Naive thymus-derived CD4-positive, alpha-beta T cell (primary cell): ENCODE measurements around the gene M1AP. TPM values are rescaled to one million over a fixed set of nuclear protein-coding genes. Genes with fewer than 3 reads are reported as not detected.

ENCODE experiments used
- ATAC-seq: fragments of 150-1000 bp; cut with Tn5 transposase; 2 replicates; pipeline ENCODE4 v1.10.0; 2021; ENCODE audit warnings: mild to moderate bottlenecking, moderate library complexity
- CTCF ChIA-PET: fragments of 350-600 bp; sonication (Branson Sonifier 250); formaldehyde crosslinking; loops from one replicate; lab custom pipeline; 2021; ENCODE audit warnings: antibody characterized with exemption; lab: Charles Lee
- POLR2A ChIA-PET: fragments of 350-600 bp; sonication (Branson Sonifier 250); formaldehyde crosslinking; loops from one replicate; lab custom pipeline; 2021; ENCODE audit warnings: antibody characterized with exemption, inconsistent platforms; lab: Charles Lee
- DNase-seq, 9 donors: peaks; one replicate each; pipeline versions ENCODE4 v3.0.0 to v3.0.0-alpha.2; 2020 to 2022; ENCODE audit warnings: mixed read lengths in 1 of 9
- H3K27ac ChIP-seq: one replicate; pipeline ENCODE4 v1.7.0; 2013; ENCODE audit warnings: mild to moderate bottlenecking, low read depth, low read length, moderate library complexity
- H3K27me3 ChIP-seq, 2 donors: one replicate each; pipeline ENCODE4 v1.7.0; 2013; ENCODE audit warnings: low read length in 2 of 2, mild to moderate bottlenecking in 2 of 2, moderate library complexity in 2 of 2; ENCODE audit not compliant: control insufficient read depth in 2 of 2, insufficient read depth in 2 of 2
- H3K36me3 ChIP-seq, 3 experiments: 1 replicate in 2 of 3; 2 replicates in 1 of 3; pipeline ENCODE4 v1.7.0; 2013; ENCODE audit warnings: low read length in 3 of 3, mild to moderate bottlenecking in 3 of 3, moderate library complexity in 1 of 3; ENCODE audit not compliant: insufficient read depth in 3 of 3, control insufficient read depth in 2 of 3
- H3K4me1 ChIP-seq, 2 donors: one replicate each; pipeline ENCODE4 v1.7.0; 2013; ENCODE audit warnings: low read length in 2 of 2, mild to moderate bottlenecking in 2 of 2, moderate library complexity in 1 of 2; ENCODE audit not compliant: control insufficient read depth in 2 of 2, insufficient read depth in 2 of 2
- H3K4me3 ChIP-seq: 2 replicates; pipeline ENCODE4 v1.7.0; 2013; ENCODE audit warnings: mild to moderate bottlenecking, low read length
- H3K9me3 ChIP-seq, 3 experiments: 1 replicate in 2 of 3; 2 replicates in 1 of 3; pipeline ENCODE4 v1.7.0; 2013; ENCODE audit warnings: low read length in 3 of 3; ENCODE audit not compliant: control insufficient read depth in 2 of 3
- H3K27ac Mint-ChIP-seq, 9 donors: one replicate each; pipeline ENCODE4 v1.8.0; 2020 to 2022; ENCODE audit warnings: mixed read lengths in 9 of 9, mild to moderate bottlenecking in 8 of 9, moderate library complexity in 5 of 9, inconsistent platforms in 2 of 9
- H3K27me3 Mint-ChIP-seq, 5 donors: one replicate each; pipeline ENCODE4 v1.8.0; 2021 to 2022; ENCODE audit warnings: mixed read lengths in 5 of 5, mild to moderate bottlenecking in 1 of 5
- H3K36me3 Mint-ChIP-seq, 5 donors: one replicate each; pipeline ENCODE4 v1.8.0; 2020 to 2022; ENCODE audit warnings: mixed read lengths in 5 of 5, mild to moderate bottlenecking in 3 of 5, inconsistent platforms in 1 of 5
- H3K4me1 Mint-ChIP-seq, 7 donors: one replicate each; pipeline ENCODE4 v1.8.0; 2020 to 2022; ENCODE audit warnings: mixed read lengths in 7 of 7, mild to moderate bottlenecking in 3 of 7, inconsistent platforms in 1 of 7
- H3K4me3 Mint-ChIP-seq, 10 donors: one replicate each; pipeline ENCODE4 v1.8.0; 2020 to 2022; ENCODE audit warnings: mild to moderate bottlenecking in 10 of 10, mixed read lengths in 10 of 10, moderate library complexity in 6 of 10, inconsistent platforms in 2 of 10
- H3K9me3 Mint-ChIP-seq, 11 donors: one replicate each; pipeline ENCODE4 v1.8.0; 2020 to 2022; ENCODE audit warnings: mixed read lengths in 11 of 11, mild to moderate bottlenecking in 4 of 11, inconsistent platforms in 1 of 11, moderate library complexity in 1 of 11
- intact Hi-C, 2 donors: fragments of 100-400 bp; cut with micrococcal nuclease; formaldehyde crosslinking; loops; one replicate each; pipeline ENCODE4 v1.15.1; 2023
- polyA plus RNA-seq, 2 donors: library from polyadenylated mRNA; unstranded; fragments of 300-500 nt; fragmentation: Illumina TruSeq; gene quantifications; one replicate each; pipeline ENCODE4 v1.2.3, GENCODE V29; 2021
- total RNA-seq, 6 experiments: library from RNA in 5 of 6; stranded (reverse) in 5 of 6; gene quantifications; 1 replicate in 5 of 6; 2 replicates in 1 of 6; pipeline ENCODE4 v1.2.3 and lab custom pipeline; 2021 to 2026

The M1AP gene
- total and polyA plus RNA-seq, 7 experiments from 2014 or later, result 0.39 TPM; not detected in 6

DNA sequence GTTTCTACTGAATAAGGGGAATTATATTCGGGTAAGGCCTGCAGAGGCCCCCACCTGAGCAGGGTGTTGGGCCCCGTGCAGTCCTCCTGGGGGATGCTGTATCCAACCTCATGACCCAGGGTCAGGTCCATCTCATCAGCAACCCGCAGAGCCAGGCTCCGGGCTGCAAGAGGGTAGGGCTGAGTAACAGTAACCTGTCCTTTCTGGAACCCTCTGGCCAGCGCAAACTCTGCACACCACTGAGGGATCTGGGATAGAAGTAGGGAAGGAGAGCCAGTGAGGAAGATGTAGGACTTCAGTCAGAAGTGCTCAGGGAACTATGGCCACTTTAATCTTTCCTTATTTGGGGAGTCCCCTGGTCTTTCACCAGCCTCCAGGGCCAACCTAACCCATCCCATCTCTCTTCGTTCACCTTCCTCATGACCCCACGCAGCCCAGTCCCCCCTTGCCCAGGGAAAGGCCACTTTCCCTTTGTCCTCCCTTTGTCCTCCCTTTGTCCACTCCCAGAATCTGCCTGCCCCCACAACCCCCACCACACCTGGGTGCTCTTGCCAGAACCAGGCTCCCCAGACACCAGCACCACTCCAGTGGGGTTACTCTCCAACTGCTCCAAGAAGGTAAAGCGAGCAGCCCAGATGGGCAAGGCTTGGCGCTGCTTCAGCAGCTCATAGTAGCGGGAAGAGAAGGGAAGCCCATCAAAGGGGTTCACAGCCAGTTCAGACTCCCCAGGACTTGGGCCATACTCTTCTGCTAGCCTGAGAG is 123.0 kb downstream of the M1AP start:
- Histone ChIP-seq H3K36me3 (peaks cover 0 to 33% (median 6%) of the 10 kb centered on the region in 3 experiments), H3K27me3 (no peaks in the 10 kb centered on the region), H3K4me3 (no peak overlapping the region), H3K4me1 (peaks cover 0 to 10% of the 10 kb centered on the region in 2 donors), H3K27ac (no peak overlapping the region), H3K9me3 (no peaks in the 10 kb centered on the region)
- no peak overlapping the region for H3K4me3 Mint-ChIP-seq
- ATAC-seq, result no peak
- H3K27me3 Mint-ChIP-seq, result peaks cover 11 to 13% (median 12%) of the 10 kb centered on the region in 5 donors
- intact Hi-C loops, result loop anchor here in 1 of 2 donors (5.0 kb wide), 2 partner anchors 328 to 598 kb away; partner anchors contain the start of genes DGUOK and MTHFD2
- peaks cover 8 to 31% (median 21%) of the 10 kb centered on the region in 5 donors for H3K36me3 Mint-ChIP-seq
- DNase-seq, result no peak
- H3K9me3 Mint-ChIP-seq, result no peaks in the 10 kb centered on the region
- H3K4me1 Mint-ChIP-seq, result peaks cover 16 to 29% (median 26%) of the 10 kb centered on the region in 7 donors
- ChIA-PET CTCF (interaction anchor here (2.3 kb wide), 1 partner anchor 42 kb away, joined by 6 read pairs; the partner anchor contains the start of genes CCDC142 and TTC31), POLR2A (interaction anchor here (1.3 to 2.0 kb wide), 2 partner anchors 10 to 14 kb away, joined by 4 to 8 read pairs; partner anchors contain the start of gene TLX2)
- no peak overlapping the region for H3K27ac Mint-ChIP-seq

DNA sequence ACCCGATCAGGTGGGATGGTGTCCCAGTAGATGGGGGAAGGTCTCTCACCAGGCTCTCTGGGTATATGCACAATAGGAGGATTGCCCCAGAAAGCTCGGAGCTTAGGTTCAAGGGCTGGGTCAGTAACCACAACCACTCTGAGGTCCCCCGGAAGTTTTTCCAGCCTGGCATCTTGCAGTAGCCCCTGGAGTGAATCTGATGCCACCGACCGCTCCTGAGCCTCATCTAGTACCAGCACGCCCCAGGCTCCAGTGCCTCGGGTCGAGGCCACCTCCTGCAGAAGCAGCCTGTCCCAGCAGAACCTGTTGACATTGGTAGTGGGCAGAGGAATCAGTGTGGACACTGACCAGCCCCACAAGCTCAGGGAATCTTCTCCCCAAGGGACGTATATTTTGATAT is 124.1 kb downstream of the M1AP start:
- Histone ChIP-seq H3K27ac (no peak overlapping the region), H3K36me3 (peaks cover 0 to 23% (median 6%) of the 10 kb centered on the region in 3 experiments), H3K27me3 (peaks cover 0 to 5% of the 10 kb centered on the region in 2 donors), H3K9me3 (no peaks in the 10 kb centered on the region), H3K4me1 (peaks cover 0 to 10% of the 10 kb centered on the region in 2 donors), H3K4me3 (no peak overlapping the region)
- H3K27ac Mint-ChIP-seq, result no peak overlapping the region
- ChIA-PET POLR2A (no interaction called here), CTCF (no interaction called here)
- ATAC-seq (no peak), DNase-seq (no peak)
- intact Hi-C loops, result no loop called here
- no peak overlapping the region for H3K4me3 Mint-ChIP-seq
- peaks cover 22 to 24% (median 23%) of the 10 kb centered on the region in 5 donors for H3K27me3 Mint-ChIP-seq
- peaks cover 0 to 2% (median 0%) of the 10 kb centered on the region in 11 donors for H3K9me3 Mint-ChIP-seq
- H3K4me1 Mint-ChIP-seq, result peaks cover 13 to 28% (median 24%) of the 10 kb centered on the region in 7 donors
- peaks cover 8 to 29% (median 24%) of the 10 kb centered on the region in 5 donors for H3K36me3 Mint-ChIP-seq

DNA sequence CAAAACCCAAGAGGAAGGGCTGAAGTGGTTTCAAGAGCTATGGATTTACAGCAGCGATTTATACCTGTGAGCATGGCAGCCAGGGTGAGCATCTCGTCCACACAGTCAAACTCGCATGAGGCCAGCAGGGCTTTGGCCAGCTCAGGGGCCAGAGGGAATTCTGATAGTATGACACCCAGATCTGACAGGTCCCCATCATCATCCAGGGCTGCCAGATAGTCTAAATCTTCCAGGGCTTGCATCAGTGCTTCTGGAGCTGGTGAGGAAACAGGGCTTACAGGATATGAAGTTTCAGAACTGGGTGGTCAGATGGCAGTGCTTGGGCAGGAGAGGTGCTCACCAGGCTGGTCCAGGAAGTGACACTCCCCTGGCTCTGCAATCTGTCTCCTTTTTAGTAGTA is 125.6 kb downstream of the M1AP start:
- peaks cover 8 to 23% (median 20%) of the 10 kb centered on the region in 5 donors for H3K36me3 Mint-ChIP-seq
- Histone ChIP-seq H3K27me3 (peaks cover 5 to 9% of the 10 kb centered on the region in 2 donors), H3K36me3 (peaks cover 0 to 14% (median 6%) of the 10 kb centered on the region in 3 experiments), H3K4me1 (no peaks in the 10 kb centered on the region), H3K4me3 (no peak overlapping the region), H3K9me3 (no peaks in the 10 kb centered on the region), H3K27ac (no peak overlapping the region)
- peaks cover 0 to 2% (median 0%) of the 10 kb centered on the region in 11 donors for H3K9me3 Mint-ChIP-seq
- peaks cover 36 to 39% (median 38%) of the 10 kb centered on the region in 5 donors for H3K27me3 Mint-ChIP-seq
- intact Hi-C loops, result no loop called here
- CTCF ChIA-PET, result interaction anchor here (0.7 kb wide), 1 partner anchor 143 kb away, joined by 3 read pairs; no protein-coding TSS in a partner anchor
- DNase-seq (no peak), ATAC-seq (no peak)
- H3K27ac Mint-ChIP-seq, result no peak overlapping the region
- POLR2A ChIA-PET, result interaction anchor here (0.7 to 2.3 kb wide), 3 partner anchors 9 to 15 kb away, joined by 3 to 7 read pairs (median 4); partner anchors contain the start of gene PCGF1
- H3K4me1 Mint-ChIP-seq, result peaks cover 0 to 17% (median 12%) of the 10 kb centered on the region in 7 donors
- no peak overlapping the region for H3K4me3 Mint-ChIP-seq

DNA sequence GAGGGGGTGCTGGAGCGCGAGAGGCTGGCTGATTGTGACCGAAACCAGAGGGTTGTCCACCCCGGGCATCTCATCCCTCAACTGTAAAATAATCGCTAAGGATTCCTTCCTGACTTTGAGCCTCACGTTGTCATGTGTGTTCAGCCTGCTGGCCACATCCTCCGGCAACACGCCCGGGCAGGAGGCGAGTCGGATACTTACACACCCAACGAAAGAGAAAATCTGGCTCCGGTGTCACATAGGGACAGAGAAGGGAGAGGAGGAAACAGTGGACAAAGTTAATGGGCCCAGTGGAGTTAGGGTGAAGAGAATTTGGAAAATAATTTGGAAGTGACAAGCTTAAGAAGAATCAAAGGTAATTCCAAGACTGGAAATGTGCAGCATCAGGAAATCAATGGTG is 131.5 kb downstream of the M1AP start:
- ChIA-PET POLR2A (interaction anchor here (0.7 to 1.1 kb wide), 3 partner anchors 15 to 452 kb away, joined by 3 read pairs; no protein-coding TSS in a partner anchor), CTCF (interaction anchor here (0.6 kb wide), 1 partner anchor 77 kb away, joined by 3 read pairs; no protein-coding TSS in a partner anchor)
- H3K4me3 ChIP-seq, result peak overlapping the region; percentile 28
- H3K4me3 Mint-ChIP-seq, result peak overlapping the region; percentile 66 to 87 (median 80)
- H3K36me3 Mint-ChIP-seq, result peaks cover 0 to 13% (median 4%) of the 10 kb centered on the region in 5 donors
- H3K9me3 ChIP-seq, result no peaks in the 10 kb centered on the region
- peaks cover 10 to 32% of the 10 kb centered on the region in 2 donors for H3K4me1 ChIP-seq
- no peaks in the 10 kb centered on the region for H3K36me3 ChIP-seq
- H3K27me3 Mint-ChIP-seq, result peaks cover 65 to 81% (median 76%) of the 10 kb centered on the region in 5 donors
- no peak overlapping the region for H3K27ac ChIP-seq
- peaks cover 0 to 6% (median 0%) of the 10 kb centered on the region in 11 donors for H3K9me3 Mint-ChIP-seq
- intact Hi-C loops, result loop anchor here (1.0 kb wide), 2 partner anchors 9 to 13 kb away; partner anchors contain the start of genes AUP1 (in 2 of the 2), HTRA2 (in 2 of the 2) and PCGF1 (in 1 of the 2)
- H3K4me1 Mint-ChIP-seq, result peaks cover 9 to 25% (median 19%) of the 10 kb centered on the region in 7 donors
- H3K27me3 ChIP-seq, result peaks cover 12 to 42% of the 10 kb centered on the region in 2 donors
- ATAC-seq (no peak), DNase-seq (no peak)
- peak overlapping the region in 2 of 9 donors; percentile 36 to 72 for H3K27ac Mint-ChIP-seq

DNA sequence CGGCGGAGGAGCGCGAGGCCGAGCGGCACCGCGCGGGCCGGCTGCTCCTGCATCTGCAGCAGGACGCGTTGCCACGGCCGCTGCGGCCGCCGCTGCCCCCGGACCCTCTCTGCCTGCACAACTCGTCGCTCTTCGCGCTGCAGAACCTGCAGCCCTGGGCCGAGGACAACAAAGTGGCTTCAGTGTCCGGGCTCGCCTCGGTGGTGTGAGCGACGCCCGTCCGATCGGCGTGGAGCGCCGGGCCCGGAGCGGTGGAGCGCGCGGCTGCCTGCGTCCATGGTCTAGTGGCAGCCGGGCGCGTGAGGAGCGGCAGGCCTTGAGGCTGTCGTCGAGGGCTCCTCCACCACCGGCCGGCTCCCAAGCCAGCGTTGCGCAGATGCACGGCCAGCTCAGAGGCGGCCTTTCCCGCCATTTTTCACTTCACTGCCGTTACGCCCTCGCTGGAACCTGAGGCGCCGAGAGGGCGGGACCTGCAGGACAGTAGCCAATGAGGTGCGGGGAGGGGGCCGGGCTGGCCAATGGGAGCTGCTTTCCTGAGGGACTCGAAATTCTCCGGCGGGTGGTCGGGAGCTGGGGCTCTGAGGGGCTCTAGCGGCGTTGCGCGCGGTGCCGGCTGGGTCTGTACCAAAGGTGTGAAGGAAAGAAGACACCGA is 132.0 kb downstream of the M1AP start:
- POLR2A ChIA-PET, result interaction anchor here (1.0 to 1.1 kb wide), 2 partner anchors 15 to 23 kb away, joined by 3 read pairs; no protein-coding TSS in a partner anchor
- intact Hi-C loops, result loop anchor here (1.0 to 2.0 kb wide), 3 partner anchors 9 to 17 kb away; partner anchors contain the start of genes AUP1 (in 2 of the 2), HTRA2 (in 2 of the 2), LBX2 (in 1 of the 2) and PCGF1 (in 1 of the 2)
- DNase-seq, result peak; percentile 55 to 80 (median 71)
- Histone ChIP-seq H3K36me3 (no peaks in the 10 kb centered on the region), H3K4me1 (peaks cover 10 to 32% of the 10 kb centered on the region in 2 donors), H3K4me3 (peak overlapping the region; percentile 28), H3K27ac (no peak overlapping the region), H3K9me3 (no peaks in the 10 kb centered on the region), H3K27me3 (peaks cover 12 to 42% of the 10 kb centered on the region in 2 donors)
- Mint-ChIP-seq H3K27ac (peak overlapping the region in 1 of 9 donors; percentile 72), H3K4me3 (peak overlapping the region; percentile 66 to 87 (median 80)), H3K36me3 (peaks cover 0 to 13% (median 4%) of the 10 kb centered on the region in 5 donors), H3K9me3 (peaks cover 0 to 6% (median 0%) of the 10 kb centered on the region in 11 donors), H3K4me1 (peaks cover 9 to 25% (median 20%) of the 10 kb centered on the region in 7 donors), H3K27me3 (peaks cover 69 to 83% (median 79%) of the 10 kb centered on the region in 5 donors)
- peak; percentile 85 for ATAC-seq
- CTCF ChIA-PET, result interaction anchor here (0.6 kb wide), 1 partner anchor 77 kb away, joined by 3 read pairs; no protein-coding TSS in a partner anchor
